ENCODE data around the gene LRIF1.
"Not testable (repeated sequence)": the region's sequence is repeated elsewhere in the genome, so short reads cannot be mapped to it uniquely, and the experiment has no call there.

LRIF1 gene
- 11.4 to 19.7 (median 18.8) reads per million in 3 donors for total RNA-seq

GRCh38 chr1:110963691-110964454, at the start of gene LRIF1:
LRIF1 (minus strand) TSS chr1:110963922; CDS start chr1:110963688, 234 bp downstream.
- H3K4me3 ChIP-seq (ENCODE audit: insufficient read depth, low read depth, low read length, poor library complexity, severe bottlenecking): peak within 1 kb of the TSS; percentile 87
- H3K4me1 ChIP-seq (ENCODE audit: control insufficient read depth, insufficient read depth, low read length, poor library complexity, severe bottlenecking): peaks cover 6% of the 10 kb centered on the region
- peak; percentile 99 to 100 (median 99) for DNase-seq
- H3K27ac ChIP-seq (ENCODE audit: insufficient read depth, low read length, poor library complexity, severe bottlenecking): peak within 1 kb of the TSS; percentile 97
- H3K27me3 ChIP-seq (replicated peaks; ENCODE audit: control insufficient read depth, insufficient read depth, low read length, poor library complexity, severe bottlenecking): no peaks in the 10 kb centered on the region
- no peaks in the 10 kb centered on the region for H3K36me3 ChIP-seq (ENCODE audit: control insufficient read depth, insufficient read depth, low read length)
- peaks cover 11% of the 10 kb centered on the region for H3K9me3 ChIP-seq (ENCODE audit: control insufficient read depth, low read length)

DNA sequence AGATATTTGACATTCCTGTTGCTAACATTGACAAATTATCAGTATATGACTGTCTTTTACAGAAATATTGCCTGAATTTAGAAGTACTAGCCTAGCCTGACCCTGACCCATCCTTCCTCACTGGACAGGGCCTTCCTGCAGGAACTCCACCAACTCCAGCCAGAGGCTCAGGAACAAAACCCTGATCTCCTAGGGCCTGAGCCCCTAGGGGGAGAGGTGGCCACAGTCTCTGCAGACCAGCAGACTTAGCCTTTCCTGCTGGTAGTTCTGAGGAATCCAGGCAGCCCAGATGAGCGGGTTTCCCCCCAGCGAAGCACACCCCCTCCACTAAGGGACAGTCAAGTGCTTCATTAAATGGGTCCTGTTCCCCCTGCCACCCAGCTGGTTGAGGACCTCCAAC, 44.3 kb upstream of the LRIF1 start:
- no peak overlapping the region for H3K4me3 ChIP-seq (ENCODE audit: insufficient read depth, low read depth, low read length, poor library complexity, severe bottlenecking)

DNA sequence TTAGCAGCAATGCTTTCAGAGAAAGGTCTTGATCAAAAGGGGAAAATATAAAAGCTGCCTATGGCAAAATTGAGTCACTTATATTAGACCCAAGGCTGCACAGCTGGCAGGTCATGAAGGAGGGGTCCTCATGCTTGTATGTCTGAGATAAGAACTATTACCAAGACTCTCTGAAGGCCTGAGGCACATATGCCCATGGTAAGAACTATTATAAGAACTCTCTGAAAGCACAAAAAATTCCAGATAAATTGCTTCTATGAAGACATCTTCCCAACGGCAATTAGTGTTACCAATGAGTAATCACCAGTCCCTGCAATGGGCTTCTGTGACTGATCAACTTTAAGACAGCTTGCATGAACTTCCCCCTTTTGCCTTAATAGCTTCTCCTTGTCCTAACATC, 42.8 kb upstream of the LRIF1 start:
- no peaks in the 10 kb centered on the region for H3K36me3 ChIP-seq (ENCODE audit: control insufficient read depth, insufficient read depth, low read length)
- H3K27me3 ChIP-seq (replicated peaks; ENCODE audit: control insufficient read depth, insufficient read depth, low read length, poor library complexity, severe bottlenecking): peaks cover 11% of the 10 kb centered on the region
- H3K4me1 ChIP-seq (ENCODE audit: control insufficient read depth, insufficient read depth, low read length, poor library complexity, severe bottlenecking): no peaks in the 10 kb centered on the region
- DNase-seq: no peak
- no peak overlapping the region for H3K4me3 ChIP-seq (ENCODE audit: insufficient read depth, low read depth, low read length, poor library complexity, severe bottlenecking)
- no peak overlapping the region for H3K27ac ChIP-seq (ENCODE audit: insufficient read depth, low read length, poor library complexity, severe bottlenecking)
- H3K9me3 ChIP-seq (ENCODE audit: control insufficient read depth, low read length): no peaks in the 10 kb centered on the region

More for the DNA sequence above, 44.3 kb upstream of the LRIF1 start:
- Histone ChIP-seq H3K36me3 (ENCODE audit: control insufficient read depth, insufficient read depth, low read length) (no peaks in the 10 kb centered on the region), H3K27ac (ENCODE audit: insufficient read depth, low read length, poor library complexity, severe bottlenecking) (no peak overlapping the region), H3K4me1 (ENCODE audit: control insufficient read depth, insufficient read depth, low read length, poor library complexity, severe bottlenecking) (no peaks in the 10 kb centered on the region), H3K9me3 (ENCODE audit: control insufficient read depth, low read length) (no peaks in the 10 kb centered on the region), H3K27me3 (replicated peaks; ENCODE audit: control insufficient read depth, insufficient read depth, low read length, poor library complexity, severe bottlenecking) (peaks cover 5% of the 10 kb centered on the region)
- no peak for DNase-seq

GRCh38 chr1:110999607-111000006, 35.9 kb upstream of the LRIF1 start:
- not testable (repeated sequence) for DNase-seq; H3K36me3 ChIP-seq (ENCODE audit: control insufficient read depth, insufficient read depth, low read length); H3K27ac ChIP-seq (ENCODE audit: insufficient read depth, low read length, poor library complexity, severe bottlenecking); H3K4me1 ChIP-seq (ENCODE audit: control insufficient read depth, insufficient read depth, low read length, poor library complexity, severe bottlenecking); H3K27me3 ChIP-seq (replicated peaks; ENCODE audit: control insufficient read depth, insufficient read depth, low read length, poor library complexity, severe bottlenecking); H3K4me3 ChIP-seq (ENCODE audit: insufficient read depth, low read depth, low read length, poor library complexity, severe bottlenecking); H3K9me3 ChIP-seq (ENCODE audit: control insufficient read depth, low read length)

DNA sequence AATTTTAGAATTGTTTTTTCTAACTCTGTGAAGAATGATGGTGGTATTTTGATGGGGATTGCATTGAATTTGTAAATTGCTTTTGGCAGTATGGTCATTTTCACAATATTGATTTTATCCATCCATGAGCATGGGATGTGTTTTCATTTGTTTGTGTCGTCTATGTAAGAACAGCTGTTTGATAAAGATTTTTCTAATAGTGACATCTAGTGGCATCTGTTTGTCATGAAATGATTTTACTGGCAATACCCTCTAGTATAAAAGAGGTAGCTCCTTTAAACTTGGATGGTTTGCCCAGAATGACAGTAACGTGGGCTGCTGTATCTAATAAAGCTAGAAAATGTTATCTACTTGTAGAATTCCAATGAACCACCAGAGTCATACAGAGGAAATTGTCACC, 28.6 kb upstream of the LRIF1 start:
- not testable (repeated sequence) for H3K27me3 ChIP-seq (replicated peaks; ENCODE audit: control insufficient read depth, insufficient read depth, low read length, poor library complexity, severe bottlenecking); H3K27ac ChIP-seq (ENCODE audit: insufficient read depth, low read length, poor library complexity, severe bottlenecking); DNase-seq; H3K4me1 ChIP-seq (ENCODE audit: control insufficient read depth, insufficient read depth, low read length, poor library complexity, severe bottlenecking); H3K36me3 ChIP-seq (ENCODE audit: control insufficient read depth, insufficient read depth, low read length); H3K9me3 ChIP-seq (ENCODE audit: control insufficient read depth, low read length); H3K4me3 ChIP-seq (ENCODE audit: insufficient read depth, low read depth, low read length, poor library complexity, severe bottlenecking)

DNA sequence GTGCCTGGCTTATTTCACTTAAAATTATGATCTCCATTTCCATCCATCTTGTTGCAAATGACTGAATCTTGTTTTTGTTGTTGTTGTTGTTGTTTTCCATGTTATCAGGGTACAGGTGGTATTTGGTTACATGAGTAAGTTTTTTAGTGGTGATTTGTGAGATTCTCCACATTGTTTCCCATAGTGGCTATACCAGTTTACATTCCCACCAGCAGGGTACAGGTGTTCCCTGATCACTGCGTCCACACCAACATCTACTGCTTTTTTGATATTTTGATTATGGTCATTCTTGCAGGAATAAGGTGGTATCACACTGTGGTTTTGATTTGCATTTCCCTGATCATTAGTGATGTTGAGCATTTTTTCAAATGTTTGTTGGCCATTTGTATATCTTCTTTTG, 27.6 kb upstream of the LRIF1 start:
- not testable (repeated sequence) for H3K36me3 ChIP-seq (ENCODE audit: control insufficient read depth, insufficient read depth, low read length); DNase-seq; H3K4me3 ChIP-seq (ENCODE audit: insufficient read depth, low read depth, low read length, poor library complexity, severe bottlenecking); H3K9me3 ChIP-seq (ENCODE audit: control insufficient read depth, low read length); H3K4me1 ChIP-seq (ENCODE audit: control insufficient read depth, insufficient read depth, low read length, poor library complexity, severe bottlenecking); H3K27me3 ChIP-seq (replicated peaks; ENCODE audit: control insufficient read depth, insufficient read depth, low read length, poor library complexity, severe bottlenecking); H3K27ac ChIP-seq (ENCODE audit: insufficient read depth, low read length, poor library complexity, severe bottlenecking)

DNA sequence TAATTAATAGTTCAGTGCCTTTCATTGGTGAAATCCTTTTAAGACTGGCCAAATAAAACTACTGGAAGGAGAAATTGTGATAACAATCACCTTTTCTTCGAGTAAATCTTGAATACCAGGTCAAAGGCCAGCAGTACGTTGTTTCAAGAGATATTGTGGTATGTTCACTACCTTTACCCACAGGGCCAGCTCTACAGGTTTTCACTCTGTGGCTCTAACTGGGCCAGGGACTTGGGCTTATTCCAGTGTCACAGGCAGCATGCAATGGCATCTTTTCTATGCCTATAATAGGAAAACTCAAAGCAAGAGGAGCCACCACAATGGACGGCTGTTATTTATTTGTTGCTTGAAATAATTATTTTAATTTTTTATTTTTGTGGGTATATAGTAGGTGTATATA, 26.8 kb upstream of the LRIF1 start:
- Histone ChIP-seq H3K27me3 (replicated peaks; ENCODE audit: control insufficient read depth, insufficient read depth, low read length, poor library complexity, severe bottlenecking) (no peaks in the 10 kb centered on the region), H3K4me3 (ENCODE audit: insufficient read depth, low read depth, low read length, poor library complexity, severe bottlenecking) (no peak overlapping the region), H3K9me3 (ENCODE audit: control insufficient read depth, low read length) (no peaks in the 10 kb centered on the region), H3K4me1 (ENCODE audit: control insufficient read depth, insufficient read depth, low read length, poor library complexity, severe bottlenecking) (no peaks in the 10 kb centered on the region), H3K36me3 (ENCODE audit: control insufficient read depth, insufficient read depth, low read length) (no peaks in the 10 kb centered on the region), H3K27ac (ENCODE audit: insufficient read depth, low read length, poor library complexity, severe bottlenecking) (no peak overlapping the region)
- no peak for DNase-seq

DNA sequence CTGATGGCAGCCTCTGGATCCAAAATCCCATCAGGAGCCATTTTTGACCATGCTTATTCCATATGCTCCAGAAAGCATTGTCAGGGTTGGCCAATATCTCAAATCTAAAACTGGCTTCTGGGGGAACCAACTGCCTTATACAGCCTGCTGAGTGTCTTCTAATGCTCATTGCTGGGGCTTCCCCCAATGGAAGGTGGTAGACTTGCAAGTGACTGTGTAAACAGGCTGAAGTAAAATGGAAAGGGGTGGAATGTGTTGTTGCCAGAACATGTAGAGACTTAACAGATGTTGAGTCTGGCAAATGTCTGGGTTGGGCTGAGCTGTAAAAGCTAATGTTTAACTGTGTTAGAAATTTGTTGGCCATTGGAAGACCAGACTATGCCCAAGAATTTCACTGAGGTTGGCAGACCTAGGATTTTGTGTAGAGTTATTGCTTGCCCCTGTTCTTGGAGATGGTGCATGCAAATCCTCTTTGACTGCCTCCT, 22.7 kb upstream of the LRIF1 start:
- Histone ChIP-seq H3K36me3 (ENCODE audit: control insufficient read depth, insufficient read depth, low read length) (no peaks in the 10 kb centered on the region), H3K27me3 (replicated peaks; ENCODE audit: control insufficient read depth, insufficient read depth, low read length, poor library complexity, severe bottlenecking) (no peaks in the 10 kb centered on the region), H3K9me3 (ENCODE audit: control insufficient read depth, low read length) (no peaks in the 10 kb centered on the region), H3K4me1 (ENCODE audit: control insufficient read depth, insufficient read depth, low read length, poor library complexity, severe bottlenecking) (no peaks in the 10 kb centered on the region), H3K27ac (ENCODE audit: insufficient read depth, low read length, poor library complexity, severe bottlenecking) (no peak overlapping the region), H3K4me3 (ENCODE audit: insufficient read depth, low read depth, low read length, poor library complexity, severe bottlenecking) (no peak overlapping the region)
- no peak for DNase-seq

DNA sequence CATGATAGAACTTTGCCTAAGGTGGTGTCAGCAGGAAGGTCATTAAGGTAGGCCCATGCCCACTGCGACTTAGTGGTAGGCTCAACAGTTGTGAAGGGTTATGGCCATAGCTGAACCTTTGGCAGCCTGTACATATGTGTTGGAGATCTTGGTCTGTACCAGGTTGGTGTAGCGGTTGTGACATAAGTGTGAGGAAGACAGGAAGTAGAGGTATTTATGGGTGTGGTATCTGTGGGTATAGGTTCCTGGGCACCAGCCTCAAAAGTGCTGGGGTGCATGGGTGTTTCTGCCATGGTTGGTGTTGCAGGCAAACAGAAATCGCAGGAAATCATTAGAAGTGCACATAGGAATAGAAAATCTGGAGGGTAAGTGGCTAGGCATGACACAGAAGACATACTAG, 18.6 kb upstream of the LRIF1 start:
- Histone ChIP-seq H3K27me3 (replicated peaks; ENCODE audit: control insufficient read depth, insufficient read depth, low read length, poor library complexity, severe bottlenecking) (no peaks in the 10 kb centered on the region), H3K9me3 (ENCODE audit: control insufficient read depth, low read length) (no peaks in the 10 kb centered on the region), H3K4me1 (ENCODE audit: control insufficient read depth, insufficient read depth, low read length, poor library complexity, severe bottlenecking) (no peaks in the 10 kb centered on the region), H3K4me3 (ENCODE audit: insufficient read depth, low read depth, low read length, poor library complexity, severe bottlenecking) (no peak overlapping the region), H3K36me3 (ENCODE audit: control insufficient read depth, insufficient read depth, low read length) (no peaks in the 10 kb centered on the region), H3K27ac (ENCODE audit: insufficient read depth, low read length, poor library complexity, severe bottlenecking) (no peak overlapping the region)
- DNase-seq: no peak

- Histone ChIP-seq H3K4me1 (ENCODE audit: control insufficient read depth, insufficient read depth, low read length, poor library complexity, severe bottlenecking) (no peaks in the 10 kb centered on the region), H3K9me3 (ENCODE audit: control insufficient read depth, low read length) (no peaks in the 10 kb centered on the region), H3K27ac (ENCODE audit: insufficient read depth, low read length, poor library complexity, severe bottlenecking) (no peak overlapping the region), H3K27me3 (replicated peaks; ENCODE audit: control insufficient read depth, insufficient read depth, low read length, poor library complexity, severe bottlenecking) (no peaks in the 10 kb centered on the region), H3K36me3 (ENCODE audit: control insufficient read depth, insufficient read depth, low read length) (no peaks in the 10 kb centered on the region), H3K4me3 (ENCODE audit: insufficient read depth, low read depth, low read length, poor library complexity, severe bottlenecking) (no peak overlapping the region)
- no peak for DNase-seq
Measured at GRCh38 chr1:110979154-110979553, 15.4 kb upstream of the LRIF1 start.

Measured in effector memory CD4-positive, alpha-beta T cell (primary cell).